DOHH2 (cell line): Measurements from ENCODE around the gene IL17A.

ENCODE experiments used
- EZH2phosphoT487 ChIP-seq: fragments of 200-600 bp; sonication (generic); IDR thresholded peaks from 2 replicates; pipeline ENCODE4 v1.6.1; 2017; ENCODE audit warnings: borderline replicate concordance, mild to moderate bottlenecking, antibody characterized with exemption, low read length, moderate library complexity, mixed read lengths
- TF ChIP-seq, protein P1 (sequence below): fragments of 200-600 bp; sonication (generic); IDR thresholded peaks from one replicate; pipeline ENCODE4 v1.5.1; 2014; ENCODE audit warnings: antibody characterized with exemption, mild to moderate bottlenecking, low read depth, low read length; ENCODE audit not compliant: poor library complexity, severe bottlenecking

GRCh38 chr6:52180787-52181558, 5.2 kb upstream of the IL17A start:
- TF ChIP-seq, protein P1, sequence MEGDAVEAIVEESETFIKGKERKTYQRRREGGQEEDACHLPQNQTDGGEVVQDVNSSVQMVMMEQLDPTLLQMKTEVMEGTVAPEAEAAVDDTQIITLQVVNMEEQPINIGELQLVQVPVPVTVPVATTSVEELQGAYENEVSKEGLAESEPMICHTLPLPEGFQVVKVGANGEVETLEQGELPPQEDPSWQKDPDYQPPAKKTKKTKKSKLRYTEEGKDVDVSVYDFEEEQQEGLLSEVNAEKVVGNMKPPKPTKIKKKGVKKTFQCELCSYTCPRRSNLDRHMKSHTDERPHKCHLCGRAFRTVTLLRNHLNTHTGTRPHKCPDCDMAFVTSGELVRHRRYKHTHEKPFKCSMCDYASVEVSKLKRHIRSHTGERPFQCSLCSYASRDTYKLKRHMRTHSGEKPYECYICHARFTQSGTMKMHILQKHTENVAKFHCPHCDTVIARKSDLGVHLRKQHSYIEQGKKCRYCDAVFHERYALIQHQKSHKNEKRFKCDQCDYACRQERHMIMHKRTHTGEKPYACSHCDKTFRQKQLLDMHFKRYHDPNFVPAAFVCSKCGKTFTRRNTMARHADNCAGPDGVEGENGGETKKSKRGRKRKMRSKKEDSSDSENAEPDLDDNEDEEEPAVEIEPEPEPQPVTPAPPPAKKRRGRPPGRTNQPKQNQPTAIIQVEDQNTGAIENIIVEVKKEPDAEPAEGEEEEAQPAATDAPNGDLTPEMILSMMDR = no peak
- TF ChIP-seq EZH2phosphoT487 = no peak
